Glutamatergic neuron (in vitro differentiated cells): ENCODE measurements around the gene CYP27B1. TPM values are rescaled to one million over a fixed set of nuclear protein-coding genes. Genes with fewer than 3 reads are reported as not detected.
A peak's percentile ranks its signal among the peaks of the same experiment; 100 is the strongest.
"Not testable (repeated sequence)": the region's sequence is repeated elsewhere in the genome, so short reads cannot be mapped to it uniquely, and the experiment has no call there.

Experiments used
- DNase-seq: peaks from one replicate; pipeline ENCODE4 v3.0.0; 2022
- H3K27ac Mint-ChIP-seq: one replicate; pipeline ENCODE4 v1.8.0; 2020; ENCODE audit warnings: mild to moderate bottlenecking, mixed read lengths, inconsistent platforms; ENCODE audit not compliant: unreplicated experiment
- H3K27me3 Mint-ChIP-seq: one replicate; pipeline ENCODE4 v1.8.0; 2020; ENCODE audit warnings: mild to moderate bottlenecking, moderate library complexity, mixed read lengths, inconsistent platforms; ENCODE audit not compliant: unreplicated experiment
- H3K36me3 Mint-ChIP-seq: one replicate; pipeline ENCODE4 v1.8.0; 2020; ENCODE audit warnings: mild to moderate bottlenecking, mixed read lengths, inconsistent platforms; ENCODE audit not compliant: unreplicated experiment
- H3K4me1 Mint-ChIP-seq: one replicate; pipeline ENCODE4 v1.8.0; 2020; ENCODE audit warnings: mild to moderate bottlenecking, low read depth, mixed read lengths, inconsistent platforms; ENCODE audit not compliant: unreplicated experiment
- H3K4me3 Mint-ChIP-seq: one replicate; pipeline ENCODE4 v1.8.0; 2020; ENCODE audit warnings: mild to moderate bottlenecking, mixed read lengths, inconsistent platforms; ENCODE audit not compliant: unreplicated experiment
- H3K9me3 Mint-ChIP-seq: one replicate; pipeline ENCODE4 v1.8.0; 2020; ENCODE audit warnings: mild to moderate bottlenecking, moderate library complexity, mixed read lengths, inconsistent platforms; ENCODE audit not compliant: unreplicated experiment
- total RNA-seq: library from RNA; stranded (reverse); fragmentation: NEBNext Ultra II Directional; extraction: Animal tissue kit (Norgen Biotek cat#: 25700); gene quantifications from one replicate; pipeline ENCODE4 v1.2.1, GENCODE V29; 2021; ENCODE audit not compliant: unreplicated experiment
- TF ChIP-seq, protein P1 (sequence below): fragments of 200-600 bp; sonication (generic); IDR thresholded peaks from one replicate; pipeline ENCODE4 v1.5.0; 2021; ENCODE audit not compliant: partially characterized antibody, unreplicated experiment

CYP27B1 gene
- total RNA-seq, 1 donor from 2014 or later = 1.7 TPM

GRCh38 chr12:57775563-57776246, 8.8 kb upstream of the CYP27B1 start:
- TF ChIP-seq, protein P1, sequence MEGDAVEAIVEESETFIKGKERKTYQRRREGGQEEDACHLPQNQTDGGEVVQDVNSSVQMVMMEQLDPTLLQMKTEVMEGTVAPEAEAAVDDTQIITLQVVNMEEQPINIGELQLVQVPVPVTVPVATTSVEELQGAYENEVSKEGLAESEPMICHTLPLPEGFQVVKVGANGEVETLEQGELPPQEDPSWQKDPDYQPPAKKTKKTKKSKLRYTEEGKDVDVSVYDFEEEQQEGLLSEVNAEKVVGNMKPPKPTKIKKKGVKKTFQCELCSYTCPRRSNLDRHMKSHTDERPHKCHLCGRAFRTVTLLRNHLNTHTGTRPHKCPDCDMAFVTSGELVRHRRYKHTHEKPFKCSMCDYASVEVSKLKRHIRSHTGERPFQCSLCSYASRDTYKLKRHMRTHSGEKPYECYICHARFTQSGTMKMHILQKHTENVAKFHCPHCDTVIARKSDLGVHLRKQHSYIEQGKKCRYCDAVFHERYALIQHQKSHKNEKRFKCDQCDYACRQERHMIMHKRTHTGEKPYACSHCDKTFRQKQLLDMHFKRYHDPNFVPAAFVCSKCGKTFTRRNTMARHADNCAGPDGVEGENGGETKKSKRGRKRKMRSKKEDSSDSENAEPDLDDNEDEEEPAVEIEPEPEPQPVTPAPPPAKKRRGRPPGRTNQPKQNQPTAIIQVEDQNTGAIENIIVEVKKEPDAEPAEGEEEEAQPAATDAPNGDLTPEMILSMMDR = peak; percentile 28
- Mint-ChIP-seq H3K27me3 (peaks cover 9% of the 10 kb centered on the region), H3K27ac (no peak overlapping the region), H3K36me3 (peaks cover 5% of the 10 kb centered on the region), H3K4me1 (peaks cover 5% of the 10 kb centered on the region), H3K9me3 (peaks cover 9% of the 10 kb centered on the region), H3K4me3 (no peak overlapping the region)
- no peak for DNase-seq

GRCh38 chr12:57775044-57775443, 8.2 kb upstream of the CYP27B1 start:
- TF ChIP-seq, protein P1 = no peak
- H3K4me3 Mint-ChIP-seq = no peak overlapping the region
- H3K36me3 Mint-ChIP-seq = peaks cover 5% of the 10 kb centered on the region
- H3K9me3 Mint-ChIP-seq = peaks cover 9% of the 10 kb centered on the region
- DNase-seq = no peak
- H3K4me1 Mint-ChIP-seq = peaks cover 5% of the 10 kb centered on the region
- H3K27ac Mint-ChIP-seq = no peak overlapping the region
- H3K27me3 Mint-ChIP-seq = peaks cover 7% of the 10 kb centered on the region

DNA sequence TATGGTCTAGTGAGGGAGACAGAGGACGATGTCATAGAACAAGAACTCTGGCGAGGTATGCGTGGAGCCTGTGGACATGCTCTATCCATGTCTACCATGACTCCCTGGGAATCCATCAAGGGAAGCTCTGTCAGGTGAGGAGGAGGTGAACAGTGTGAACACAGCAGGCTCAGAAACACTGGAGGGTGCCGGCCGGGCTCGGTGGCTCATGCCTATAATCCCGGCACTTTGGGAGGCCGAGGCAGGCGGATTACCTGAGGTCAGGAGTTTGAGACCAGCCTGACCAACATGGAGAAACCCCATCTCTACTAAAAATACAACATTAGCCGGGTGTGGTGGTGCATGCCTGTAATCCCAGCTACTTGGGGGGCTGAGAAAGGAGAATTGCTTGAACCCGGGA, 7.8 kb upstream of the CYP27B1 start:
- H3K4me3 Mint-ChIP-seq, H3K27me3 Mint-ChIP-seq, DNase-seq, H3K9me3 Mint-ChIP-seq, H3K4me1 Mint-ChIP-seq, H3K36me3 Mint-ChIP-seq, H3K27ac Mint-ChIP-seq: not testable (repeated sequence)

GRCh38 chr12:57772429-57773322, 5.8 kb upstream of the CYP27B1 start, which contains the start of gene EEF1AKMT3:
Gene EEF1AKMT3, plus strand, starts transcription at chr12:57772614. Its CDS starts 111 bp downstream, at chr12:57772725.
- peak; percentile 72 for DNase-seq
- Mint-ChIP-seq H3K27me3 (peaks cover 7% of the 10 kb centered on the region), H3K27ac (peak within 1 kb of the TSS; percentile 93), H3K4me1 (peaks cover 5% of the 10 kb centered on the region), H3K36me3 (peaks cover 5% of the 10 kb centered on the region), H3K4me3 (peak within 1 kb of the TSS; percentile 99), H3K9me3 (peaks cover 7% of the 10 kb centered on the region)
- TF ChIP-seq, protein P1 = no peak

GRCh38 chr12:57771873-57772428, 5.1 kb upstream of the CYP27B1 start, which contains the start of gene METTL1:
Gene METTL1, minus strand, starts transcription at chr12:57772105. Its CDS starts 22 bp downstream, at chr12:57772083.
- Mint-ChIP-seq H3K4me3 (peak within 1 kb of the TSS; percentile 99), H3K36me3 (peaks cover 5% of the 10 kb centered on the region), H3K27ac (peak within 1 kb of the TSS; percentile 93), H3K27me3 (peaks cover 5% of the 10 kb centered on the region), H3K9me3 (peaks cover 7% of the 10 kb centered on the region), H3K4me1 (peaks cover 5% of the 10 kb centered on the region)
- DNase-seq = peak; percentile 93
- TF ChIP-seq, protein P1 = no peak
